RKO (cell line): ENCODE data around the gene ANKDD1B.
A peak's percentile ranks its signal among the peaks of the same experiment; 100 is the strongest.
"Not testable (repeated sequence)": the region's sequence is repeated elsewhere in the genome, so short reads cannot be mapped to it uniquely, and the experiment has no call there.

Source experiments
- DNase-seq: peaks from one replicate; pipeline ENCODE4 v3.0.0-alpha.2; 2016; ENCODE audit warnings: low spot score

The ANKDD1B gene

DNA sequence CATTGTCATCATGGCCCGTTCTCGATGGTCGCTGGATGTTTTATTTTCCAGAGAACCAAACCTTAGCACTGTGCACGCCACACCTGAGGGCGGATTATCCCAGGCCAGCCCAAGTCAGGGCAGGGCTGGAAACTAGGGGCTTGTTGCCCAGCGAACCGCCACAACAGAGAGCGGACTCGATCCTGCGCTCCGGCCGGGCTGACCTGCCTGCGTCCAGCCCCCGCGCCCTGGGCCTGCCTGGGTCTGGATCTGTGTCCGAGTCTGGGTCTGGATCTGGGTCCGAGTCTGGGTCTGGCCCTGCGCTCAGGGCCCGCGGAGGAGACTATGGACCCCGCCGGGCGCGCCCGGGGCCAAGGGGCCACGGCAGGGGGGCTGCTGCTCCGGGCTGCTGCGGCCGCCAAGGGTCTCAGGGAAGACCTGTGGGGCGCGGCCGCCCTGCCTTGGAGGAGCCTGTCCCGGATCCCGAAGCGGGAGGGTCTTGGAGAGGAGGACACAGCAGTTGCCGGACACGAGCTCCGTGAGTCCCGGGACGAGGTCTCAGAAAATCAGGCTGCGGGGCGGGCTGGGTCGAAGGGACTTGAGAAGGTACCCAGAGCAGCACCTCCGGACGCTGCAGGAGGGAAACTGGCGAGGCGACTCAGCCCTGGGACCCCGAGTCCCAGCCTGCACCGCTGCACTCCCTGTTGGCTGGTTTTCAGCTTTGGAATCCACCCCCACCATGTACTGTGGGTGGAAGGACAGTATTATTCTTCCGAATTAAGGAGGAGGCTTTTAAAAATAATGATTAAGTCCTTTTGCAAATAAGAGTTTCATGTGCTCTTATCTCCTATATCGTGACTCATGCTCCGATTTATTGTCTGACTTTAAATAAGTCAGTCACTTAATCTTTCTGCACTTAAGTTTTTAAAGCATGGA is at the start of gene ANKDD1B:
TSS of gene ANKDD1B (plus strand) at position 143 of the 915 bp plus-strand sequence. CDS start at position 325, 182 bp downstream.
- no peak for DNase-seq

DNA sequence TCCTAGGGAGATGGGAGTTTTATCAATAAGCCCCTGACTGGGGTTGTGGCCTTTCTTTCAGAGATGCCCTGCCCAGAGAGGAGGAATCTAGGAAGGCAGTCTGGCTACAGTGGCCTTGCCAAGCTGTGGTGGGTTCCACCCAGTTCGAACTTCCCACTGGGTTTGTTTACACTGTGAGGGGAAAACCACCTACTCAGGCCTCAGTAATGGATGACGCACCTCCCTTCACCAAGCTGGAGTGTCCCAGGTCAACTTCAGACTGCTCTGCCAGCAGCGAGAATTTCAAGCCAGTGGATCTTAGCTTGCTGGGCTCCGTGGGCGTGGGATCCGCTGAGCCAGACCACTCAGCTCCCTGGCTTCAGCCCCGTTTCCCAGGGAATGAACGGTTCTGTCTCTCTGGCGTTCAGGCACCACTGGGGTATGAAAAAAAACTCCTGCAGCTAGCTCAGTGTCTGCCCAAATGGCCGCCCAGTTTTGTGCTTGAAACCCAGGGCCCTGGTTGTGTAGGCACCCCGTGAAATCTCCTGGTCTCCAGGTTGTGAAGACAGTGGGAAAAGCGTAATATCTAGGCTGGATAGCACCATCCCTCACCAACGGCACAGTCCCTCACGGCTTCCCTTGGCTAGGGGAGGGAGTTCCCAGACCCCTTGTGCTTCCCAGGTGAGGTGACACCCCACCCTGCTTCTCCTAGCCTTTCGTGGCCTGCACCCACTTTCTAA is 45.1 kb upstream of the ANKDD1B start:
- DNase-seq: peak; percentile 80

DNA sequence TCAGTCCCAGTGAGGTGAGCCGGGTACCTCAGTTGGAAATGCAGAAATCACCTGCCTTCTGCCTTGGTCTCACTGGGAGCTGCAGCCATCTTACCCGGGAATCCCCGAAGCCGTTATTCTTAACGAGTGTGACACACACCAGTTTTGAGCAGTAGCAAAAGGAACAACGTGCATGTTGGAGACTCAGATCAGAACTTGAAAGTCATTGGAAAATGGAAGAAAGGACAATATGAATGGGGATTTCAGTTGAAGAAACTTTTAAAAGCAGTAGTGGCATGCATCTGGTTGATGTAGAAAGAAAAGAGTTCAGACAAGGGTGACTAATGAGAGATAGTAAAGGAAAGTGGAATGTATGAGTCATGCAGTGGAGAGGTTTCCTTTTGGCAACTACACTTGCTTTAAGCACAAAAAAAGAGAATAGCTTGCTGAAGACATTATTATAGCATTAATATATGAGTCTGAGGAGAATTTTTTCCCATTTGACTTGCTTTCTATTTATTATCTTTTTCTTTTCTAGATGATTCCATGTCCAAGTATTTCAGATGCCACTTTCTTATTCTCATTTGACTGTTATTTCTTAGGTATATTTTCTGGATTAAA is 44.4 kb upstream of the ANKDD1B start:
- peak; percentile 93 for DNase-seq

DNA sequence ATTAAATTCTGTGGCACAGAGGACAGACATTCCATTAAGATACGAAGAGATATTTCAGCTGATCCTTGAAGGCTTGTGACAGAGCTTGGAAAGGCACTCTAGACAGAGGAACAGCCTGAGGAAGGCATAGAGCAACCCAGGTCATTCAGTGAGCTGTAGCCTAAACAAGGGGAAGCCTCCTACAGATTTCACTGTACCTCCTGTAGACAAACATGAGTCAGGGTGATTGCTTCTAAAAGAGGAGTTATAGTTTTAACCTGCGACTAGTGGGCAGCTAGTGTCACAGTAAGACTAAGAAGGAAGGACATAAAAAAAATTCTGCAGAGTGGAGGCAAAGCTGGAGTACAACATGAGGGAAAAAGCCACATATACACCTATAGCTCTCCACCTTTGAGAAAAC is 43.5 kb upstream of the ANKDD1B start:
- peak; percentile 28 for DNase-seq

DNA sequence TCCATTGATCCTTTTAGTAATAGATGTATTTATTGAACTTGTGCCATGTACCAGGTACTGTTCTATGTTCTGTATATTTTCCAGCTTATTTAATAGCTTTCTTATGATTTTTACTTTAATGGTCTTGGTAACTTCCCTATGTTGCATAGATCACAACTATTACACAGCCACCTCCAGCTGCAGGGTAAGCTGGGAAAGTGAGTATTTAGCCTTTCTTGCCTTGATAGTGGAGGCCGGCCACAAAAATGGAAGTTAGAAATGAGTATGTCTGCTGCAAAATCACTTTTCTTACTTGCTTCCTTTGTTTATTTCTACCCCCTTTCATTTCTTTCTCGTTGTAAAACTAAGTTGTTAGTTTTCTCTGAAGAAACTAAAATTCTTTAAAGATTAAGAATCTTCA is 43.1 kb upstream of the ANKDD1B start:
- no peak for DNase-seq

DNA sequence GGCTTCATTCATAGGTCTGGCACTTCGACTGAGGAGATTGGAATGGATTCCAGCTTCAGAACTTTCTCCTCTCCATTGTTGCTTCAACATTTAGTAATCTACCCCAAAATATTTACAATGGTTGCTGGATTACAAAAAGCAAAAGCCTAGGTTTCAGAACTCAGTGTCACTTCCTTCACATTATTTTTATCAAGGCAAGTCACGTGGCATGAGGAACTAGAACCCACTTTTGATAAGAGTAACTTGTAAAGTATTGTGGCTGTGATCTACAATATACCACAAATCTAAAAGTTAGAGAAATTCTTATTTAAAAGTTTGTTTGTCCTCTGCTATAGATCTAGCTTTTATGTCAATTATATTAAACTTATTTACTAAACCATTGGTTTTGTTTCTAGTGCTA is 39.7 kb upstream of the ANKDD1B start:
- DNase-seq: no peak

DNA sequence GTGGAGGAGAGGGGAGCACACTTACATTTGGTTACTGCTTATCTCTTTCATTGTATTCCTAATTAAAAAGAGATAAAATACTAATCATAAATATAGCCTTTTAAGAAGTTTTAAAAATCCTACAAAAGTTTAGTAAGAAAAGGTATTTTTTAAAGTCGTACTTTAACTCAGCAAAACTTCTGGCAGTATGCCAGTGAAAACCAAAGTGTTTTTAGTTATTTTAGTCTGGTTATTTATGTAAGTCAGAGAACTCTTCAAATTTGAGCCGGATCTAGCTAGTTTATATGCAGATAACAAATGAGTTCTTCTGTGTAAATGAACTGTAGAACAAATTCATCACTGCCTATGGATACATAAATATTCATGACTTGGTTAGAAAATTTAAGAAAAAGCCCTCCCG is 36.5 kb upstream of the ANKDD1B start:
- DNase-seq: no peak

DNA sequence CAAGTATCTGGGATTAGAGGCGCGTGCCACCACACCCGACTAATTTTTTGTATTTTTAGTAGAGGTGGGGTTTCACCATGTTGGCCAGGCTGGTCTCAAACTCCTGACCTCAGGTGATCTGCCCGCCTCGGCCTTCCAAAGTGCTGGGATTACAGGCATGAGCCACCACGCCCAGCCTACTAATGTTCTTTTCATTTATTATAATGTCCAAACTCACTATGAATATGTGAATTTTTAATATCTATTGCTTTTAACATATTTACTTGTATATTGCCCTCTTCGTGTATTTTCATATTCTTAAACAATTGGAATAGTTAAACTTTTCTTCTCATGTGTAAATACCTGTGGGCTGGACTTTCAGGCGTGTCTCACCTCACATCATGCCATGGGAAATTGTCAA is 33.0 kb upstream of the ANKDD1B start:
- DNase-seq: not testable (repeated sequence)

DNA sequence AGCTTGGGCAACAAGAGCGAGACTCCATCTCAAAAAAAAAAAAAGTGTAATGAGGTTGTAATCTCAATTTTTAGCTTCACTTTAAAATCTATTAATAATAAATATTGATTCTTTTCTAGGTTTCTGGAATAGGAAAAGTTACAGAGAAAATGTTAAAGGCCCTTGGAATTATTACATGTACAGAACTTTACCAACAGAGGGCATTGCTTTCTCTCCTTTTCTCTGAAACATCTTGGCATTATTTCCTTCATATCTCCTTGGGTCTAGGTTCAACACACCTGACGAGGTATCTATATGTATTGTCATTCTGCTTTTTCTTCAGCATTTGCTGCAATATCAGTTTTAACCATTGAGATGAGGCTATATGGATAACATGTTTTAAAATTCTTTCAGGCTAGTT is 26.6 kb upstream of the ANKDD1B start:
- no peak for DNase-seq

DNA sequence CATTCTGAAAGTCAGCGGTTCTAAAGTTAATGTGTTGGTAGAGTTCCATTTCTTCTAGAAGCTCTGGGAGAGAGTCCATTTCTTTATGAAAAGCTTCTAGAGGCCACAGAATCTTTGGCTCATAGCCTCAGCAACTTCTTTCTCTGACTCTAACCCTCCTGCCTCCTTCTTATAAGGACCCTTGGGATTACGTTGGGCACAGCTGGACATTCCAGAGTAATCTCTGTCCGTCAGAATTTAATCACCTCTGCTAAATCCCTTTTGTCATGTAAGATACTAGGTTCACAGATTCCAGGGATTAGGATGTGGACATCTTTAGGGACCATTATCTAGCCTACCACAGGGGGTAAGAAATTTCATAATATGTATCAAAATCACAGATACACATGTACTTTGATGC is 22.6 kb upstream of the ANKDD1B start:
- DNase-seq: no peak

DNA sequence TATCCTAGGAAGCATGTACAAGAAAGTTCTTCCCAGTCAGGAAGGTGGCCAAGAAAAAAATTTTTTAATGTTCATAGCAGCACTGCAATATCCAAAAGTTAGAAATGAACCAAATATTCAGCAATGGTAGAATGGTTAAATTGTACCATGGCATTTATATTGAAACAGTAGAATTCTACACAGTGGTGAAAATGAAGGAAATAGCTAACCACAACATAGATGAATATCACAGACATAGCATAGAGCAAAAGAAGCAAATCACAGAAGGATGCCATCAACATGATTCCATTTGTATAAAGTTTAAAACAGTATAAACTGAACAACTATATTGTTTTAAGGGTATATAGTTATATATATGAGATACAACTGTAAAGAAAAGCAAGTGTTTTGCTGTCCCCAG is 10.7 kb upstream of the ANKDD1B start:
- no peak for DNase-seq

DNA sequence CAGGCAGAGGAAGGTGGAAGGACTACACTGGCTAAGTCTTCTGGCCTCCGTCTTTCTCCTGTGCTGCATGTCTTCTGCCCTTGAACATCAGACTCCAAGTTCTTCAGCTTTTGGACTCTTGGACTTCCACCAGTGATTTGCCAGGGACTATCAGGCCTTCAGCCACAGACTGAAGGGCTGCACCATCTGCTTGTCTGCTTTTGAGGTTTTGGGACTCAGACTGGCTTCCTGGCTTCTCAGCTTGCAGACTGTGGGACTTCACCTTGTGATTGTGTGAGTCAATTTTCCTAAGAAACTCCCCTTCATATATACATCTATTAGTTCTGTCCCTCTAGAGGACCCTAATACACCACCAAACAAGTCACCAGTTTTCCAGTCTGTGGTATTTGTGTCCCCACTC is 9.7 kb upstream of the ANKDD1B start:
- no peak for DNase-seq

DNA sequence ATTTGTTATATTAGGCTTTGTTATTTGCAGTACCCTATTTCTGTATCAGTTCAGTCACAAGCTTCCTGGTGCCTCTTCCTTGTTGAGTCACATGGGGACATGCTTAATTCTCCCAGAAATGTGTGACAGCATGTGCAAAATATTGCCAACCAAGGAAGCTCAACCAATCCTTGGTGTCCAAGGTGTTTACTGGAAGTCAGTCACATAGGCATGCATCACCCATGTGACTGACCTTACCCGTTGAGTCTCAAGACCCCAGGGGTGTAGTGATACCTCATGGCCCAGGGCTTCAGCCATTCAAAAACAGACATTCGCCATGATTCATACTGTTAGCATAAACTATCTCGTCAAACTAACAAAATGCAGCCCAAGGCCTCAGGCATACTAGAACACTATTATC is 9.3 kb upstream of the ANKDD1B start:
- DNase-seq: peak; percentile 18

DNA sequence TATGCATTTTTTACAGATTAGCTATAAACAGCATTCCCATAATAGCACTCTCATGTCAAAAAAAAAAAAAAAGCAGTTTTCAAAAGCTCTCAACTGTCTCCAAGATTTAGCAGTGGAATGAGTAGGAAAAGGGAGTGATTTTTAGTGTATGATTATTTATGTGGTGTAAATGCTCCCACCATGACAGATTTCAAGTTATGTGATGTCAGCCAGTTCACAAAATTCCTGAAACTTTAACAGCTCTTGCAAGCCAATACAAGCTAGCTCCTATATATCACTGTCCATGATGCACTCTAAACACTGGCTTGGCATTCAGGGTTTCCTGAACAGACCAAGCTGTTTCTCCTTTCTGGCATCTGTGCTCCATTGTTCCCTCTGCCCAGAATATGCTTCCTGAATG is 7.9 kb upstream of the ANKDD1B start:
- no peak for DNase-seq

DNA sequence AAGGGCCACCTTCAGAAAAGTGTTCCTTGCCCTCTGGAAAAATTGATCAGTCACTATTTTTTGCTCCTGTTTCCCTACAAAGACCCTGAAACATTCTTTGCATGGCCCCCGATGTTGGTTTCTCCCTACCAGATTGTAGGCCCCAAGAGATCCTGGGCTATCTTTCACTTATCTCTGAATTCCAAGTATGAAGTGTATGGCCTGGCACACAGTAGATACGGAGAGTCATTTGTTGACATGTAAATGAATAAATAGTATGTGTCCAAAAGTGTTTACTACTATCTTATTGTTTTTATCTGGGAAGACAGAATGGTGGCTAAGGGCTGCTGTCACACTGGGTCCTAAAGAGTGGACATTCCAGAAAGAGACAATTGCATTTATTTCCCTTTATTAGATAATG is 7.4 kb upstream of the ANKDD1B start:
- no peak for DNase-seq

DNA sequence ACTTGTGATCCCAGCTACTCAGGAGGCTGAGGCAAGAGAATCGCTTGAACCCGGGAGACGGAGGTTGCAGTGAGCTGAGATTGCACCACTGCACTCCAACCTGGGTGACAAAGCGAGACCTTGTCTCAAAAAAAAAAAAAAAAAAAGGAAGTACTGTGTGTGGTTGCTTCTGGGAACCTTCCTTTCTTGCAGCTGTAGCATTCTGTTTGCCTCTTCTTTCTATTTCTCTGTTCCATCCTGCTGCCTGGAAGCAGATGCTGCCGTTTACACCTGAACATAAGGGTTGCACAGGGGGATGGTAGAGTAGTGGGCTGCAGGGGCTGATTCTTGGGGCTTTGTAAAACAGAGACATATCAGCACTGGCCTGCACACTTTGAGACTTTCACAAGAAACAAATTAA is 3.9 kb upstream of the ANKDD1B start:
- DNase-seq: not testable (repeated sequence)

DNA sequence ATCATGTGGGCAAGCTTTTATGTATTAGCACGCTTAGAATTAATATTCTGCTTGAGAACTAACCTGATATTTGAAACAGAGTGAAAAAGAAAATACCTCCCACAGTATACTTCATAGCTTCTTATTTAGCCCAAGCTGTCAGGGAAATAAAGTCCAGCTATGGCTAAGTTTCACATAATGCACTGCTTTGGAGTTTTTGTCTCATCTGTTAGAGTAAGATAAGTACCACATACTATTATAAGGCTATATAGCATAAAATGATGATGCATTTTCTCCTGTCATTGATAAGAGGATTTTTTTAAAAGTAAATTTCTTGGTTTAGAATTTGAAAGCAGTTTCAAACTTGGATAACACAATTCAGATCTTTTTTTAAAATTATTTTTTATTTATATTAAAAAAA is 2.4 kb upstream of the ANKDD1B start:
- DNase-seq: no peak

DNA sequence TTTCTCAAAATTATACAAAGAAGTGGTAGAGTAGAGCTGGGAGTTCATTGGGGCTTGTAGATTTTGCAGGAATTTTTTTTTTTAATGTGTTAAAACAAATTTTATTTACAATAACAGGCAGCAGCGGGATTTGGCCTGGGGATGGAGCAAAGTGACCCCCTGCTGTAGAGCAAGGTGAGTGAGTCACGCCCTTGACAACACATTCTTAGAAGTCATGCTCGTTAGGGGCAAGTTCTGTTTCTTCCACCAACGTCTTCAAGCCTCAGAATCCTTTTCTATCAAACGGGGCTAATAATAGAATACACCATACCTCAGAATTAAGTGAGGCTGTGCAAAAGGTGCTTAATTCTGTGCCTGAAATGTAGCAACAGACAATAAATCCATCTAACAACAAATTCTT is 1.1 kb upstream of the ANKDD1B start:
- DNase-seq: no peak

DNA sequence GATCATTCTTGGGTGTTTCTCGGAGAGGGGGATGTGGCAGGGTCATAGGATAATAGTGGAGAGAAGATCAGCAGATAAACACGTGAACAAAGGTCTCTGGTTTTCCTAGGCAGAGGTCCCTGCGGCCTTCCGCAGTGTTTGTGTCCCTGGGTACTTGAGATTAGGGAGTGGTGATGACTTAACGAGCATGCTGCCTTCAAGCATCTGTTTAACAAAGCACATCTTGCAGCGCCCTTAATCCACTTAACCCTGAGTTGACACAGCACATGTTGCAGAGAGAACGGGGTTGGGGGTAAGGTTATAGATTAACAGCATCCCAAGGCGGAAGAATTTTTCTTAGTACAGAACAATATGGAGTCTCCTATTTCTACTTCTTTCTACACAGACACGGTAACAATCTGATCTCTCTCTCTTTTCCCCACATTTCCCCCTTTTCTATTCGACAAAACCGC is 368 bp upstream of the ANKDD1B start:
- not testable (repeated sequence) for DNase-seq

DNA sequence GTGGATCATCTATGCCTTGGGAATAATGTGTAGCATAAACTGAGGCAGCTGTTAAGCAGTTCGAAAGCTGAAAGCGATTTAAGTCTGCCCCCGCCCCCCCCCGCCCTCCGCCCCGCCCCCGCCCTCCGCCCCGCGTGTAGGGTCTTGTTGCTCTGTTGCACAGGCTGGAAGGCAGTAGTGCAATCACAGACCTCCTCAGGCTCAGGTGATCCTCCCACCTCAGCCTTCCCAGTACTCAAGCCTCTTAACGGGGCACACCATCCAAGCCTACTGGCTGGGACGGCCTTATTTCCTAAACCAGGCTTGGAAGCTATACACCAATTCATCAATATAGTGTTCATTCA is 945 bp downstream of the ANKDD1B start:
- DNase-seq: no peak

DNA sequence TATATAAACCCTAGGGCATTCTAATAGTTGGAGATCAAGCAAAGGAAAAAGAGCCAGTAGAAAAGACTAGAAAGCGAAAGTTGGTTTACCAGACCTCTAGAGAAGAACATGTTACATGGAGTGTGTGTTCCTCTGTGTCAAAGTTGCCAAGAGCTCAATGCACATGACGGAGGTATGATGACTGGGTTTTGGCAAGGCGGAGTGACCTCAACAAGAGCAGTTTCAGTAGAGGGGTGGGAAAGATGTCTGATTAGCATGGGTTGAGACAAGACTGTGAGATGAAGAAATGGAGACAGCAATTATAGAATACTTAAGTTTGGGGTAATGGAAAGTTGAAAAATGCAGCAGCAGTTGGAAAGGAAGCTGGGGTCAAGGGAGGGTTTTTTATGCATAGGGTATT is 1.6 kb downstream of the ANKDD1B start:
- no peak for DNase-seq

DNA sequence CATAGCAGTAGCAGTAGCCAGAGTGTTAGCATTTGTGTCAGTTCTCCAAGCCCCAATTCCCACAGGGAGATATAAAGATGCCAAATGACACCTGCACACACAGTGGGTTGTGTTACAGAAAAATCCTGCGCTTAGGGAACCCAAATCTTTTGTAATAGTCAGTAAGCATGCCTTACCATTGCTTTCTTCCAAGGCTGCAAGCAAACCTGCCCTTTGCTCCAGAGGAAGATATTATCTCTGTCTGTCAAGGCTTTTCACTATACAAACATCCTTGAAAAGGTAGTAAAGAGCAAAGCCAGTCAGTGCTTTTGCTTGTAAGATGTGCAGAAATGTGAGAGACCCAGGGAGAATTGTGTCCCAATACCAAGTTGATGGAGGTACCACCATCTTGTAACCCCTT is 2.9 kb downstream of the ANKDD1B start:
- DNase-seq: no peak

DNA sequence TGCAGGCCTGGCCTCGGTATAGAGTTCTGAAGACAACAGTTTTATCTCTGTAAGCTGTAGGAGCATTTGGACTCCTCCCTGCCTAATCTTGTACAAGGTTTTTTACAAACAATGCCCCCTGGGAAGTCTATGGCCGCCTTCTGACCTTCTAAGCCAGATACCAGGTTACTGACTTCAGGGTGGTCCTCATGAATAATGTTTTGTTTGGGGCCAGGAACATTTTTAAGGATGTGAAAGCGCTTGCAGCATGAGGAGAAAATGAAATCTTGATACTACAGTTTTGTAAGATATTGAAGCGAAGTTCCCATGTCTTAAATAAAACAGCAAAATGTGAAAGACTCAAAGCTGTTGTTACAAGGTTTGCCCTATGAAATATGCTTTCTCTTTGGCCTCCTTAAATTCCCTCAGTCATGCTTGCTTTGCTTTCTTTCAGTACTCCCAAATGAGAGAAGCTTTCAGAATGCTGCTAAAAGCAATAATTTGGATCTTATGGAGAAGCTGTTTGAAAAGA is 5.2 kb downstream of the ANKDD1B start:
- no peak for DNase-seq
